HFF-Myc (cell line): ENCODE data around the gene TUT7.
A peak's percentile ranks its signal among the peaks of the same experiment; 100 is the strongest.

ENCODE experiments used
- DNase-seq: peaks from one replicate; pipeline ENCODE4 v3.0.0-alpha.2; 2011; ENCODE audit warnings: low read depth; ENCODE audit errors: extremely low read depth
- H3K4me3 ChIP-seq: replicated peaks from 2 replicates; pipeline ENCODE4 v1.5.1; 2011; ENCODE audit warnings: low read depth, mild to moderate bottlenecking, control low read depth, low read length
- CTCF ChIP-seq: IDR thresholded peaks from 2 replicates; pipeline ENCODE4 v1.5.1; 2012; ENCODE audit warnings: mild to moderate bottlenecking, low read depth, low read length, control low read depth; ENCODE audit errors: missing control alignments

The TUT7 gene

GRCh38 chr9:86354818-86355309, 654 bp upstream of the TUT7 start:
- no peak for TF ChIP-seq CTCF
- peak overlapping the region; percentile 80 for H3K4me3 ChIP-seq
- DNase-seq = no peak

- H3K4me3 ChIP-seq = peak overlapping the region; percentile 80
- no peak for TF ChIP-seq CTCF
- no peak for DNase-seq
Measured at GRCh38 chr9:86353655-86354010, 577 bp downstream of the TUT7 start.

- TF ChIP-seq CTCF = no peak
- peak overlapping the region; percentile 80 for H3K4me3 ChIP-seq
- no peak for DNase-seq
Measured at GRCh38 chr9:86352440-86353077, 1.7 kb downstream of the TUT7 start.

GRCh38 chr9:86351880-86352279, 2.3 kb downstream of the TUT7 start:
- no peak for TF ChIP-seq CTCF
- peak overlapping the region; percentile 80 for H3K4me3 ChIP-seq
- DNase-seq = no peak

GRCh38 chr9:86350006-86350760, 4.0 kb downstream of the TUT7 start:
- no peak overlapping the region for H3K4me3 ChIP-seq
- no peak for DNase-seq
- no peak for TF ChIP-seq CTCF

GRCh38 chr9:86349271-86349670, 4.9 kb downstream of the TUT7 start:
- DNase-seq = peak; percentile 31
- TF ChIP-seq CTCF = no peak
- no peak overlapping the region for H3K4me3 ChIP-seq
